GM04504 (cell line): ENCODE measurements around the gene CCDC102B.
A peak's percentile ranks its signal among the peaks of the same experiment; 100 is the strongest.
"Not testable (repeated sequence)": the region's sequence is repeated elsewhere in the genome, so short reads cannot be mapped to it uniquely, and the experiment has no call there.

Experiments
- DNase-seq: peaks from one replicate; pipeline ENCODE4 v3.0.0-alpha.2; 2012; ENCODE audit warnings: low read depth

The CCDC102B gene

DNA sequence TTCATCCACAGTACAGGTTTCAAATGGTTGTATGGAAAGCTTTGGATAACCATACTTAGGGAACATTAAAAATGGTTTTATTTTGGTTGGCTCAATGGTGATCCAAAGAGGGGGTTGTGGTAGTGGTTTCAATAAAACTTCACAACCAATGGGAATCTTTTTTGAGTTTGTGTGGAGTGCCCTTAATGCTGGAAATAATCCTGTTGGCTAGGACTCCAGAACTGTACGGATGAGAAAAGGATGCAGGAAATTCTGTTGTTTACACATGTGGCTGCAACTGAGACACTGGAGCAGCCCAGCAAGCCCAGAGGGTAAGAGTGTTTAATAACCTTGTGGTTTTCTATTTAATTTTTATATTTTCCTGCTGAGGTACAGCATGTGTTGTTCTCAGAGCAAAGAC lies at the start of gene CCDC102B:
CCDC102B (plus strand) TSS at position 210 of the 400 bp plus-strand sequence. CDS start 38,684 bp downstream, outside the sequence.
- DNase-seq, result peak; percentile 85

DNA sequence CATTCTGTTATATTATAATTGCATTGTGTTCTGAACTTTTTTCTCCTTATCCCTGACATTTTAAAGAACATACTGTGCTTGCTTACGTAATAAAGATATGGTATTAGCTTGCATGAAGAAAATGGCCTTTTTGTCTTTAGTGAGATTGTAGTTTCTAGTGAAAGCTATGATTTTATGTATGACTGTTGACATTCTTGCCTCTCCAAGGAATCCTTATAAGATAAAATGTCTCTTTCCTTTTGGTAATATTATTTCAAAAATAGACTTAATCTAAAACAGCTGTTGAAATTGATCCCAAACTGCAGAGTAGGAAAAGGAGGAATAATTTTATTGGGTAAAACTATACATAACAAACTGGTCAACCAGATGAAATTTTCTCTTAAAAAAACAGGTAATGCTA lies 40.8 kb upstream of the CCDC102B start:
- DNase-seq, result no peak

DNA sequence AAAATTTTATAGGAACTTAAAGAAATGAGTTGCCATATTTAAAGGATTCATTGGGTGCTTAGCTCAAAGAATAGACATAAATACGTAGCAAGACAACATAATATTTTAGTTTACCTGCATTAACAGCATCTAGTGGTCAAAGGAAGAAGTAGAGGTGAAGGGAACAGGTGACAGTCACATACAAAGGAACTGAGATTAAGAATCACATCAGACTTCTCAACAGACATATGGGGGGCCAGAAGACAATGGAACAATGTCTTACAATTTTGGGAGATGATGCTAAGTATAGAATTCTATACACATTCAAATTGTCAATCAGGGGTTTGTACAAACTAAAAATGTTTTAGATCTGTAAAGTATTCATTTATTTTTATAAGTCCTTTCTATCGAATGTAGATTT lies 38.6 kb upstream of the CCDC102B start:
- no peak for DNase-seq

DNA sequence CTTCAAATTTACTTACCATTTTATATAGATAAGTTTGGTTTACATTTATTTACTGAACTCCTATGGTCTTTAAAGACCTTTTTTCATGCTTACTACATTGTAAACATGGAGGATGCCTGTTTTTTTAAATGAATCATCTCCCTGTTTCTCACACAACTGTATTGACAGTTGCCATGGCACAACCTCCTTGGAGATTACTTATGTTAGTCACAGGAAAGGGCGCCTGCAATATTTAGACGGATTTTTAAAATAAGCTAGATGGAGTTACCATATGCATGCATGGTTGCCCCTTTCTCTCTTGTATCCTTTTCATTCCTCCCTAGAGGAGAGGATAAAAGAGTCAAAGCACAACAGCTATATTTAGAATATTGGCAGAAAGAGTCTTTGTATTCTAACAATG lies 34.8 kb upstream of the CCDC102B start:
- DNase-seq, result no peak

DNA sequence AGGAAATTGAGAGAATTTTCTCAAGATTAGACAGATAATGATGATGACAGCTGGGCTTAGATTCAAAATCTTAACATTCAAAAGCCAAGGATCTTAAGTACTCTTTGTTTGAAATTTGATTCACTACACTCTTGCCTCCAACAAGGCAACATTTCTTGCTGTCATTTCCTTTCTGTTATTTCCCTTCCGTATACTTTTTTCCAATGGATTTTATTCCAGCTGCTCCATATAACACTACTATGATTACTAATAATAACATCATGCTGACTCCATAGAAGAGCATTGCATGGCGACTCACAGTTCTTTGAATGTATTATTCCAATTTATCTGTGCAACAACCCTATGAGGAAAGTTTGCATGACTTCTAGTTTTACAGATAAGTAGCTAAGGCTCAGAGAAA lies 33.9 kb upstream of the CCDC102B start:
- no peak for DNase-seq

DNA sequence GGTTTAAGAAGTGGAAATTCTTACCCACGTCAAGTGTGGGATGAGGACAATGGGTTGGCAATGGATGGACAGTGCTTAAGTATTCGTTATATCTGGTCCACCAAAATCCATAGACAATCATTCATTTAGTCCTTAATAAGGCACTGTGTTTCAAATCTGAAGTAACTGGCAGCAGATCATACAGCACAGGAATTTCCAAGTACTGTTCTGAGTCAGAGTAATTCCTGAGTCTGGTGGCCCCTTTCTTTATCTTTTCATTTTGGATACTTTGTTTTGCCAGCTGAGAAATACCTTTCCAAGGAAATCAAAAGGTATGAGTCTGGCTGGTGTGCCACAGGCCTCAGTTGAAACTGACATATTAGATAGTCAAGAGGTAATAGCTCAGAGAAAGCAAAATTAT lies 31.4 kb upstream of the CCDC102B start:
- DNase-seq, result no peak

DNA sequence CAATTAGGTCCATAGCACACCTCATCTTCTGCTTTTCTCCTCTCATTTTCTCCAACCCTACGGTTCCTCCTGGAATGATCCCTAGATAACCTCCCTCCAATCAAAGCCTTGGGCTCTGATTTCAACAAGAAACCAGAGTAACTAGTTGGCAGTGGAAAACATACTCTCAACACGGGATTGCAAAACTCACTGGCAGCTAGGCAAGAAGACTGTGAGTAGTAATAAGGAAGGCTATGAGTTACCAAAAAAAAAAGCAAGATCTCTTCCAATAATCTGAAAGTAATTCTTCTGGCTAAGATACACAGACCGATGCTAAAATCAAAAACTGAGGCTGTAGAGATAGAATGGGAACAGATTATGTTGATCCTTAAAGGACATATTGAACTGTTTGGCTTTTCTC lies 28.4 kb upstream of the CCDC102B start:
- peak; percentile 40 for DNase-seq

DNA sequence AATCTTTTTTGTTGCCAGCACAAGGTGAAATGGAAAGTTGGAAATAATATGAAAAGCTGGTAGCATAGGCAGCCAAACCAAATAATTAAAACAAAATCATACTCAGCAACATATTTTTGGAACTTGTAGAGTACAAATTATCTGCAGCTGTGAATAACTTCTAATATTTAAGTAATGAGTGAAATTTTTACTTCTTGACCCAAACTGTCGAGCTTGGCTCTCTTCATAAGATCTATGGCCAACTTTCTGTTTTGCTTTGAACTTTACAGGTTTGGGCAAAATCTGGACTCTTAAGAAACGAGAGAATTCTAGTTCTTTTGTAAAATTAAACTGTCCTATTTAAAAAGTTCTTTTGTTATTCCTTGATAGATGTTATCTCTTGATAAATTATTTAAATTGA lies 25.6 kb upstream of the CCDC102B start:
- DNase-seq, result no peak

DNA sequence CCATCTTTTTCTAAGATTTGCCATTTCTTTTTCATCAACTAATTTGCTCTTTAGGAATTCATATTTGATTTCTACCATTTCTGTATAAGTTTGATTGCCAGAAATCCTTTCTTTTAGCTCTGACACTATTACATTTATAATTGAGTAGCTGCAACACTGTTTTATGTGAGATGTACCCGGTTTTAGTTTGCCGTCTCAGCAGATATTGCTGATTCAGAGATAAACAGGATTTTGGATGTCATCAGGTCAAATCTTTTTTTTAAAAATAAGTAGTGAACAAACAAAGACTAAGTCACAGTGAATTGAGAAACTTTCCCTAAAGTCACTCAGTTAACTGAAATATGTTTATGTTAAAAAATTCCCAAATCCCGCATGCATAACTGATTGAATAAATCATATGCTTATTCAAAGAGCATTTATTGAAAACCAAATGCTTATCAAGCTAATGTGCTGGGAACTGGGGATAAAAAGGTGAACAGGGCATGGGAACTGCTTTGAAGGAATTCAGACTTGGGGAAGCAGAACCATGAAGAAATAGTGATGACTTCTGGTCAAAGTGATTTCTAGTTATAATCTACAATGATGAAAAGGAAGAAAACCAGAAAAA lies 19.5 kb upstream of the CCDC102B start:
- DNase-seq, result no peak

DNA sequence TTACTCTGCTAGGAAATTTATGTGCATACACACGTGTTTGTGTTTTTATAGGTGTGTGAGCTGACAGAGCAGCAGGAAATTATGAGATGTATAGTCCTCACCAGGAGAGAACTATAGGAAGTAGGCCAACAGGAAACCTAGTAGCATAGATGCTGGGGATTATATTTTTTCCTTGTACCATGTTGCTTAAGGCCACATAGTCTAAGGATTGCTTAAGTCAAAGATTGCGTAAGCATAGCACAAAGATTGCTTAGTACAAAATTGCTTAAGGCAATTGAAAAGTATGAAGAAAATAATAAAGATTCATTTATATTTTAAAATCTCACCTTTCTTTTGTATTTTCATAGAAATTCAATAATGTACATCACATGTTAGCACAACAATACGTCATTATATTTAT lies 18.7 kb upstream of the CCDC102B start:
- peak; percentile 37 for DNase-seq

DNA sequence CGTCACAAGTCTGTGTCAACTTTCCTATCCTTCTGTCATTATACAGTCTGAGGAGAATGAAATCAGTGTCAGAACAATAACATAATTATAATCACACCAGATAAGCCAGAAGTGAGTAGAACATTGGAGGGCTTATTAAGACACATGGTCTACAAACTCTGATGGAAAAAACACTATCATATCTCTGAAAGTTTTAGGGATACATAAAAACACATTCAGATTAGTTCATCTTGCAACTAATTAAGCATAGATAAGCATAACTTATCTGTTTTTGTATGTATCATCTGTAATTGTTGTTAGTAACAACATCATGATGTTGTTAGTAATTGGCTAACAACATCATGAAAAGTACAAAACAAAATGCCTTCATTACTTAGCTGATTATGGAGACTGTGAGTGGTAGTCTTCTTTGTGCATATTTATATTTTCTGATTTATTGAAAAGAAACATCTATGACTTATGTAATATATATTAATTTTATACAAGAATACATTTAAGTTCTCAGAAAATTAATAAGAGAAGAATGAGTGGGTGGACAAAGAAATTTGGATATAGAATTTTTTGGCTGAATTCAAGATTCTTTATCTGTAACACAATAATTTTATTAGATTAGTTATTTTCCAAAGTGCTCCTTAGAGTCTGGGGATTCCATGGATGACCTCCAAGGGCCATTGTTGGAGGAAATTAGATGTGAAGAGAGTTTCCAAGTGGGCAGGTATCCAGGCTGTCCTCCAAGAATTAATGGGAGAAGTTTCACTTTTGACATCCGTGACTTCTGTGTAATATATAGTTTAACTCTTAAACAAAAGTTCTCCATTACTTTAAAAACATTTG lies 16.9 kb upstream of the CCDC102B start:
- DNase-seq, result no peak

DNA sequence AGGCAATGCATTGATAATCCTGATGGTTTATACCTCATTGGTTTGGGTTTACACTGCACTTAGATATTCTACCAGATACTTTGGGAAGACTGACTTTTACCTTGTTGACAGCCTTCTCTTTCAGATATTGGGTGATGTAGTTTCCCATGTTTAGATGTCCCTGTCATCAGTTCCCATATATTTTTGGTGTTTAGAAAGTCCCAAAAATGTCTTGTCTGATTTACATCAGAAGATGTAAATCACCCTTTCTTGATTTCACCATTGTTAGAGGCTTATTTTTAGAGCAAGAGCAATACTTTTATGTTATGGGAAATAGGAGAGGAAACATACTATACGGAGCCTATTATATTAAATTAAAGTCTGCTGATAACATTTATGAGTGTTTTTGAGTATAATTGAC lies 14.4 kb upstream of the CCDC102B start:
- no peak for DNase-seq

DNA sequence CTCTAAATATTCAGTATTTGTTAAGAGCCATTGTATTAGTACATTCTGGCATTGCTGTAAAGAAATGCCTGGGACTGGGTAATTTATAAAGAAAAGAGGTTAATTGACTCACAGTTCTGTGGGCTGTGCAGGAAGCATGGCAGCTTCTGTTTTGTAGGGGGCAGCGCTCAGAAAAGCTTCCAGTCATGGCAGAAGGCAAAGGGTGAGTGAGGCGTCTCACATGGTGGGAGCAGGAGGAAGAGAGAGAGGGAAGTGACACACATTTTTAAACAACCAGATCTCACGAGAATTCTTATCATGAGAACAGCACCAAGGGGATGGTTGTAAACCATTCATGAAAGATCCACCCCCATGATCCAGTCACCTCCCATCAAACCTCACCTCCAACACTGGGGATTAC lies 13.8 kb upstream of the CCDC102B start:
- DNase-seq, result no peak

DNA sequence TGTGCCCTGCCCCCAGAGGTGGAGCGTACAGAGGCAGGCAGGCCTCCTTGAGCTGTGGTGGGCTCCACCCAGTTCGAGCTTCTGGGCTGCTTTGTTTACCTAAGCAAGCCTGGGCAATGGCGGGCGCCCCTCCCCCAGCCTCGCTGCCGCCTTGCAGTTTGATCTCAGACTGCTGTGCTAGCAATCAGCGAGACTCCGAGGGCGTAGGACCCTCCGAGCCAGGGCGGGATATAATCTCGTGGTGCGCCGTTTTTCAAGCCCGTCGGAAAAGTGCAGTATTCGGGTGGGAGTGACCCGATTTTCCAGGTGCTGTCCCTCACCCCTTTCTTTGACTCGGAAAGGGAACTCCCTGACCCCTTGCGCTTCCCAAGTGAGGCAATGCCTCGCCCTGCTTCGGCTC lies 7.6 kb upstream of the CCDC102B start:
- DNase-seq, result not testable (repeated sequence)

DNA sequence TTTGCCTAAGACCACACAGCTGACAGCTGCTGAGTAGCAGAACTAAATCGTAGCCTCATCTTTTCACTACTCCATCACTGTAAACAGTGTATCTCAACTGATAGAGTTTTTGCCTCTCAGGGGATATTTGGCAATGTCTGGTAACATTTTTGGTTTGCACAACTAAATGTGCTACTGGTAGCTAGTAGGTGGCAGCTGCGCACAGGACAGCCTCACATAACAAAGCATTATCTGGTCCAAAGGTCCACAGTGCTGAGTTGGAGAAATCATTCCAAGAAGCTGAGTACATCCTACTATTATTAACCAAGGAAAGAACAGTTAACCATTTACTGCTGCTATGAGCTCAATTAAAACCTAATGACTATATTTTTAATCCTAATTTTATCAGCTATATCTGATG lies 6.1 kb upstream of the CCDC102B start:
- no peak for DNase-seq

DNA sequence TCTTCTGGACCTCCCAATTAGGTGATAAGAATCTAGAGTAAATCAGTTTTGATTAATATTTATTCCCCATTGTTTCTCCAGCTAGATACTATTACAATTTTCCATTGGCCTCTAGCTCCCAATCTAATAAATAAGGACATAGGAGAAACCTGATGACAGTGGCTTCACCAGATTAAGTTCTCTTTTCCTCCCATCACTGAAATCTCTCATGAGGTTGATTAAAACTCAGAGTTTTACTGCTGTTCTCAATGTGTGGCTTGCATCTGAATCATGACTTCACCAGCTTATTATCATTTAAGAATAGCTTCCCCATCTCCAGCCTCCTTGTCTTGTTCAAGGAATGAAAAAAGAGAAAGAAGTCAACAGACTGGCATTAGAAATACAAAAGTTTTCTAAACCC lies 3.9 kb upstream of the CCDC102B start:
- DNase-seq, result no peak

DNA sequence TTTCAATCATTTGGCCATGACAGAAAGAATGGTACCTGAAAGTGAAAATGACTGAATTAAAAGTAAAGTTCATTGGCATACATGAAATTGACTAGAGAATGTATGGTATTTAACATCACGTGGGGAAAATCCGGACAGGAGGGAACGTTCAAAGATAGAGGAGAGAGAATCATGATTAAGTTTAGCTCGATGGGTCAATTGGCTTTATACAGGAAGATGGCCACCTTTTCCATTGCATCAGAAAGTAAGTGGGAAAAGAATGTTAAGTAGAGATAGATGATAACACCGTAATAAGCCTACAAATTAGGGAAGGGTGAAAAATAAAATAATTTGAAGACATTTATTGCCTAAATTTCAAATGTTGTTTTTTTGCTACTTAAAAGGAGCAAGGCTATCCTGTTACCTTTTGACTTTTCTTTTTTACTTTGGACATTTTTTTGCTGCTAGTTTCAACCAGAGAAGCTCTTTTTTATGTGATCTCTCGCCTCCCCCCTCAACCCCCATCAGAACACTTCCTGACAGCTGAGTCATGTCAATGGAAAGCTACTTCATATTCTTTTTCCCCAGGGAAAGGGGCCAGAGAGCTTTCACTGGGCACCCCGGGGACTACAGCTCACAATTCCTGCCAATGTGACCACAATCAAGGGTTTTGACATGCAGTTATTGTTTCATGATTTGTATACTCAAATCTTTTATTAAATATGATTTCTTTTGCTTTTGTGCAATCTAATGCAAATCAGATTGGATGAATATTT lies 767 bp upstream of the CCDC102B start:
- peak; percentile 83 for DNase-seq

DNA sequence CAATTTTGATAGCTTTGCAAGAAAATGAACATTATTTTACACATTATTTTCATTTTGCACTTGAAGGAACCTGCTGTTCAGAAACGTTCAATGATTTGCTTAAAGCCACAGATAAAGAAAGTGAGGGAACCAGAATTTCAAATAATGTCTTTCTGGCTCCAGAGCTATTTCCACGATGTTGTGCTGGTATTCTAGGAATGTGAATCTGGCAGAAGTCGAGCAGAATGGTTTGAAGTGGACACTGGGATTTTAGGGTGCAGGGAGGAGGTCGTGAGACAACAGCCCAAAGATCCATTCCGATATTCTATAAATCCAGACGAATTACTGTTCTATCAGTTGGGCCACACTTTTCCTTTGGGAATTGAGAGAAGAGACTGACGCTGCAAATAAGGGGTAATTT lies 2.2 kb downstream of the CCDC102B start:
- no peak for DNase-seq

DNA sequence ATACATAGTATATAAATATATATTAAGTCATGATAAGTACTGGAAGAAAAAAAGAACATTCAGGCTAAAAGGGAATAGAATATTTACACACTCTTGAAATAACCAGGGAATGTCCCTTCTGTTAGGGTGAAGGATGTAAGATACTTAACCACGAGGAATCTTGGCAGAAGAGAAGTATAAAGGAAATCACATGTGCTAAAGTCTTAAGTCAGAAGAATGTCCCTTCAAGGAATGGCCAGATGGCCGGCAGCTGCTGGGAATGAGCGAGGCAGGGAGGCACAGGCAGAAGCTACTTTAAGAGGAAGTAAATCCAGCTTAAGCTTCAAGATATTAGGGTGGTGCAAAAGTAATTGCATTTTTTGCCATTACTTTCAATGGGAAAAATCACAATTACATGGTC lies 5.5 kb downstream of the CCDC102B start:
- peak; percentile 88 for DNase-seq

DNA sequence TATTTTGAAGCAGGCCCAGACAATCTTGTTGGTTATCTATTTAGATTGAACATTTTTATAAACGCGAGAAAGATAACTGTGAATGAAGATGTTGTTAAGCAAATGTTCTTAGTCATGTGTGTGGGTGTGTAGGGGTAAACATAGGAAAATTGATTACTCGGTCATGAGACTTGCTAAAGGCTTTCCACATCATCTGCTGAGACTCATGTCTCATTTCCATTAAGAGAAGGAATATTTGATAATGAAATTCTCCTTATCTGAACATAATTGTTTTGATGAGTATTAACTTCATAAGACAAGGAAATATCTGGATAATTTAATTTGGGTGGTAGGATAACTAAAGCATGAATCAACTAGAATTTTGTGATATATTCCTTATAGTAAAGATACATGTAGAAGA lies 19.7 kb downstream of the CCDC102B start:
- DNase-seq, result no peak

DNA sequence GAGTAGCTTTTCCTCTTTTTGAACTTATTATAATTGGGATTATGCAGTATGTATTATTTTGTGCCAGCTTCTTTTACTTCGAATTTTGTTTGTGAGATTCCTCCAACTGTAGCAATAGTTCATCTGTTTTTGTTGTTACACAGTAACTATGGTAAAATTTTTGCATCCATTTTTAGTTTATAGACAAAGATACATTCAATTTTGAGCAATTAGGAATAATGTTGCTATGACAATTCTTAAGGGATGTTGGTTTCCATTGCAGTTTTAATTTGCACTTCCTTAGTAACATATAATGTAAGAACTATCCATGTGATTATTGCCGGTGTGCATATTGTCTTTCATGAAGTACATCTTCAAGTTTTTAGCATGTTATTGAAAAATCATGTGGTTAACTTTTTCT lies 20.7 kb downstream of the CCDC102B start:
- DNase-seq, result no peak

DNA sequence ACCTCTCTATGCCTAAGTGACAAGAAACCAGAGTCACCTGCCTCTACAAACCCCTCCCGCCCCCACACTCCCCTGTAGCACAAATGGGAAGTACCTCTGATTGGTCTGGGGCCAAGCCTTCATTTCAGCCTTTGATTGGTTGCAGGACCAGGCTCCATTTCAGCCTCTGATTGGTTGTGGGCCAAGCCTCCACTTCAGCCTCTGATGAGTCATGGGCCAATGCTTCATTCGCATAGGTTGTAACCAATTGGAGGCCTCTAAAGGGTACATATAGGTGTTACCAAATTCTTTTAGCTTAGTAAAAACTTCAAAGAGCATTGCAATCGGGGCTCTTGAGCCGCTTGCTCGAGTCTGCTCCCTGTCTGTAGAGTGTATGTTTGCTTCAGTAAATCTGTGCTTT lies 25.0 kb downstream of the CCDC102B start:
- DNase-seq, result no peak

DNA sequence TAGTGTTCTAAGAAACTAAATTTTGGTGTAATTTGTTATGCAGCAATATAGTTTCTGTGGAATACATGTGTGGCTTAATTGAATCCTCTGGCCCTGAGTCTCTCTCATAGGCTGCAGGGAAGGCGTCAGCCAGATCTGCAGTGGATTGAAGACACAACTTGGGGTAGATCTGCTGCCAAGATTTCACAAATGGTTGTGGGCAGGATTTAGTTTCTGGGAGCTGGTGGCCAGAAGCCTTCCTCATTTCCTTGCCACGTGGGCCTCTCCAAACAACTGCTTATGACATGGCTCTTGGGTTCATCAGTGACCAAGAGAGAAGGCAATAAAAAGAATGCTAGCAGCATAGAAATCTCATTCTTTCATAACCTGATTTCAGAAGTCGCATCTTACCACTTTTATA lies 28.2 kb downstream of the CCDC102B start:
- DNase-seq, result peak; percentile 41
